ENCODE measurements around the gene ADK. TPM values are rescaled to one million over a fixed set of nuclear protein-coding genes. Genes with fewer than 3 reads are reported as not detected.
A peak's percentile ranks its signal among the peaks of the same experiment; 100 is the strongest.
"Not testable (repeated sequence)": the region's sequence is repeated elsewhere in the genome, so short reads cannot be mapped to it uniquely, and the experiment has no call there.

ADK gene
- total RNA-seq, 2 donors from 2014 or later = 34.7 to 36.8 TPM

- no peaks in the 10 kb centered on the region for H3K27me3 Mint-ChIP-seq
- H3K4me3 Mint-ChIP-seq = no peak overlapping the region
- H3K9me3 ChIP-seq (ENCODE audit: control insufficient read depth, low read length, poor library complexity, severe bottlenecking) = no peaks in the 10 kb centered on the region
- peaks cover 5% of the 10 kb centered on the region for H3K36me3 Mint-ChIP-seq (ENCODE audit: low read depth)
- H3K4me1 Mint-ChIP-seq = peaks cover 13% of the 10 kb centered on the region
- ATAC-seq (no peak), DNase-seq (no peak)
- peak overlapping the region; percentile 78 for H3K27ac Mint-ChIP-seq
Observed at GRCh38 chr10:74121368-74121767, 29.7 kb upstream of the ADK start.

GRCh38 chr10:74122060-74122459, 29.0 kb upstream of the ADK start:
- no peak for ATAC-seq
- peak overlapping the region; percentile 78 for H3K27ac Mint-ChIP-seq

DNA sequence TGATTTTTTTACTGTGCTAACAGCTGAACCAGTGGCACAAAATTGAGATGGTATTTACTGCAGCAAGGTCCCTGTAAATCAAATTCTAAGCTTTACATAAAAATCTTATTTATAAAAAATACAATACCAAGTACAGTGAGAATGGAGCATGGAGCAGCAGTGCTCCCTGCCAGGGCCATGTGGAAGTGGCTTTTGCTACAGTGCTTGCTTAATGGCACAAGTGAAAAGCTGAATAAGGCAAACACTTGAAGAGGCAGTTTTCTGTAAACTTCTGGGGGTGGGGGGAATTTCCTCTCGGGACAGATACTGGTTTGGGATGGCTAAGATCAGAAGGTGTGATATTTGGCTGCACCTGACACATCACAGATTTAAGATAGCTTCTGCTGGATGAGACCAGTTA, 27.9 kb upstream of the ADK start:
- peaks cover 5% of the 10 kb centered on the region for H3K36me3 Mint-ChIP-seq (ENCODE audit: low read depth)
- no peaks in the 10 kb centered on the region for H3K9me3 ChIP-seq (ENCODE audit: control insufficient read depth, low read length, poor library complexity, severe bottlenecking)
- H3K4me3 Mint-ChIP-seq = no peak overlapping the region
- ATAC-seq (no peak), DNase-seq (no peak)
- peak overlapping the region; percentile 78 for H3K27ac Mint-ChIP-seq
- no peaks in the 10 kb centered on the region for H3K27me3 Mint-ChIP-seq
- H3K4me1 Mint-ChIP-seq = peaks cover 11% of the 10 kb centered on the region

More at GRCh38 chr10:74122060-74122459, 29.0 kb upstream of the ADK start:
- H3K4me3 Mint-ChIP-seq = no peak overlapping the region
- peaks cover 12% of the 10 kb centered on the region for H3K4me1 Mint-ChIP-seq
- H3K27me3 Mint-ChIP-seq = no peaks in the 10 kb centered on the region
- H3K36me3 Mint-ChIP-seq (ENCODE audit: low read depth) = peaks cover 5% of the 10 kb centered on the region
- no peak for DNase-seq
- H3K9me3 ChIP-seq (ENCODE audit: control insufficient read depth, low read length, poor library complexity, severe bottlenecking) = no peaks in the 10 kb centered on the region

- H3K9me3 ChIP-seq (ENCODE audit: control insufficient read depth, low read length, poor library complexity, severe bottlenecking) = no peaks in the 10 kb centered on the region
- H3K4me1 Mint-ChIP-seq = no peaks in the 10 kb centered on the region
- no peak overlapping the region for H3K27ac Mint-ChIP-seq
- no peak for ATAC-seq
- no peaks in the 10 kb centered on the region for H3K27me3 Mint-ChIP-seq
- H3K4me3 Mint-ChIP-seq = no peak overlapping the region
- no peak for DNase-seq
- H3K36me3 Mint-ChIP-seq (ENCODE audit: low read depth) = no peaks in the 10 kb centered on the region
Observed at GRCh38 chr10:74133923-74134820, 16.8 kb upstream of the ADK start.

DNA sequence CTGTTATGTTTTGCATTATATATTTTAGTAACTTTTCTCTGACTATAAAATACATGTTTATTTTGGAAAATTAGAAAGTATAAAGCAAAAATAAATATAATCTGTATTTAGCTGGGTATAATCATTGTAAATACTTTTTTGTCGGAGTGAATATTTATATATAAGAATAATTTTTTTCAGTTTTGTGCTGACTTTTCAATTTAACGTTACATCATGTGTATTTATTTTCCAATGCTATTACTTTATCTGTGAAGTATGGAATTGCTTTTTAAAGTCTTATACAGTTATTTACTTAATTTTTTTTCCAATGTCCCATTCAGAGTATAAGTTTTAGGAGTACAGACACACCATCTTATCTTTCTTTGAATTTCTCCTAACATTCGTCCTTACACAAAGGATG, 15.6 kb upstream of the ADK start:
- no peaks in the 10 kb centered on the region for H3K36me3 Mint-ChIP-seq (ENCODE audit: low read depth)
- DNase-seq (no peak), ATAC-seq (no peak)
- H3K27me3 Mint-ChIP-seq = no peaks in the 10 kb centered on the region
- no peaks in the 10 kb centered on the region for H3K9me3 ChIP-seq (ENCODE audit: control insufficient read depth, low read length, poor library complexity, severe bottlenecking)
- H3K4me3 Mint-ChIP-seq = no peak overlapping the region
- H3K27ac Mint-ChIP-seq = no peak overlapping the region
- H3K4me1 Mint-ChIP-seq = no peaks in the 10 kb centered on the region

DNA sequence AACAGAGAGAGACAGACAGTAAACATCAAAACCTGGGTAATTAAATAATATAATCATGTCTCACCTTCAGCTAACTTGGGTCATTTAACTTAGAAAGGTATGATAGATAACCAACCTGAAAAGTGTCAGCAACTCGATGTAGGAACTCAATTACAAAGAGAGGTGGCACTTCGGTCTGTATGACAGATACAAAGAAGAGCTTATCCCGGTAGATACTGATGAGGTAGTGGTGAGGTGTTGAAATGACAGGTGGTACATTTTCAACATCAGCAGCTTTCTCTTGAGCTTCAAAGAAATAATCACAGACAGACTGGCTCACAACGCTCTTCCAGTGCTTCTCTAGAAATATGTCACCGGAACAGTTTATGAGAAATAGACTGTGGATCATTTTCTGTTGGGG, 13.0 kb upstream of the ADK start:
- DNase-seq (no peak), ATAC-seq (no peak)
- Mint-ChIP-seq H3K27ac (peak overlapping the region; percentile 8), H3K36me3 (ENCODE audit: low read depth) (no peaks in the 10 kb centered on the region), H3K27me3 (no peaks in the 10 kb centered on the region), H3K4me3 (no peak overlapping the region), H3K4me1 (peaks cover 2% of the 10 kb centered on the region)
- H3K9me3 ChIP-seq (ENCODE audit: control insufficient read depth, low read length, poor library complexity, severe bottlenecking) = no peaks in the 10 kb centered on the region

DNA sequence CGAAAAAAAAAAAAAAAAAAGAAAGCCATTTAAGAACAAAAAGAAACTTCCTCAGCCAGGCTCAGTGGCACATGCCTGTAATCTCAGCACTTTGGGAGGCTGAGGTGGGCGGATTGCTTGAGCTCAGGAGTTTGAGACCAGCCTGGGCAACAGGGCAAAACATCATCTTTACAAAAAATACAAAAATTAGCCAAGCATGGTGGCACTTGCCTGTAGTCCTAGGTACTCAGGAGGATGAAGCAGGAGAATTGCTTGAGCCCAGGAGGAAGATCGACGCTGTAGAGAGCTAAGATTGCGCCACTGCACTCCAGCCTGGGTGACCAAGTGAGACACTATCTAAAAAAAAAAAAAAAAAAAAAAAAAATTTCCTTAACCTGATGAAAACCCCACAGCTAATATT, 12.4 kb upstream of the ADK start:
- H3K36me3 Mint-ChIP-seq (ENCODE audit: low read depth); H3K4me1 Mint-ChIP-seq; H3K27me3 Mint-ChIP-seq; DNase-seq; H3K4me3 Mint-ChIP-seq; H3K9me3 ChIP-seq (ENCODE audit: control insufficient read depth, low read length, poor library complexity, severe bottlenecking); ATAC-seq; H3K27ac Mint-ChIP-seq: not testable (repeated sequence)

DNA sequence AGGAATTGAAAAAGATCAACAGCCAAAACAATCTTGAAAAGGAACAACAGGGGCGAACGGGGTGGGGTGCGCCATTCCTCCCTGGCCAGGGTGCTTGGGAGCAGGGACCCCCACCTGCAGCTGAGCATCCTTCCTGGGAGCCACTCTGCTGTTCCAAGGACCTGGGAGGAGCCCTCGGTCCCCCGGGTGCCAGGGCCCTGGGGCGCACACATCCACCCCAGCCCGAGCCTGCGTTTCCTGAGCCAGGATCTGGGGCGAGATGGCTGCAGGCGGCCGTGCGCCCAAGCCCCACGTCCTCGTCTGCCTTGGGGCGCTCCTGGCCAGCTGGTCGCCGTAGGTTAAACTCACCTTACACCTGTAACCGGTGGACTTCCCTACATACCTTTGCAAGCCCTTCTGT, 11.0 kb upstream of the ADK start:
- Mint-ChIP-seq H3K27me3 (no peaks in the 10 kb centered on the region), H3K27ac (no peak overlapping the region)
- no peak for DNase-seq

GRCh38 chr10:74140553-74140952, 10.5 kb upstream of the ADK start:
- no peak for DNase-seq
- no peaks in the 10 kb centered on the region for H3K36me3 Mint-ChIP-seq (ENCODE audit: low read depth)
- H3K27me3 Mint-ChIP-seq = no peaks in the 10 kb centered on the region
- peaks cover 3% of the 10 kb centered on the region for H3K4me1 Mint-ChIP-seq
- H3K27ac Mint-ChIP-seq = no peak overlapping the region
- no peak for ATAC-seq
- no peaks in the 10 kb centered on the region for H3K9me3 ChIP-seq (ENCODE audit: control insufficient read depth, low read length, poor library complexity, severe bottlenecking)
- H3K4me3 Mint-ChIP-seq = no peak overlapping the region

More for the DNA sequence above, 11.0 kb upstream of the ADK start:
- ATAC-seq = no peak
- Mint-ChIP-seq H3K4me3 (no peak overlapping the region), H3K4me1 (peaks cover 2% of the 10 kb centered on the region), H3K36me3 (ENCODE audit: low read depth) (no peaks in the 10 kb centered on the region)
- H3K9me3 ChIP-seq (ENCODE audit: control insufficient read depth, low read length, poor library complexity, severe bottlenecking) = no peaks in the 10 kb centered on the region

GRCh38 chr10:74145133-74145532, 5.9 kb upstream of the ADK start:
- H3K9me3 ChIP-seq (ENCODE audit: control insufficient read depth, low read length, poor library complexity, severe bottlenecking) = no peaks in the 10 kb centered on the region
- DNase-seq (no peak), ATAC-seq (no peak)
- Mint-ChIP-seq H3K4me1 (peaks cover 18% of the 10 kb centered on the region), H3K36me3 (ENCODE audit: low read depth) (peaks cover 3% of the 10 kb centered on the region), H3K27ac (peak overlapping the region; percentile 69), H3K4me3 (no peak overlapping the region), H3K27me3 (no peaks in the 10 kb centered on the region)

DNA sequence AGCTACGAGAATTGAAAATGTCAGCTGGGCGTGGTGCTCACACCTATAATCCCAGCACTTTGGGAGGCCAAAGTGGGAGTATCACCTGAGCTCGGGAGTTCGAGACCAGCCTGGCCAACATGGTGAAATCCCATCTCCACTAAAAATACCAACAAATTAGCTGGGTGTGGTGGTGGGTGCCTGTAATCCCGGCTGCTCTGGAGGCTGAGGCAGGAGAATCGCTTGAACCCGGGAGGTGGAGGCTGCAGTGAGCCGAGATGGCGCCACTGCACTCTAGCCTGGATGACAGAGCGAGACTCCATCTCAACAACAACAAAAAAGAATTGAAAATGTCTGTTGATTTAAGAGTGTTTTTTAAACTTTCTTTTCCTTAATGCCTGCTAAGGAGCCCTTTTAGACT, 4.0 kb upstream of the ADK start:
- H3K27me3 Mint-ChIP-seq, H3K27ac Mint-ChIP-seq: not testable (repeated sequence)

GRCh38 chr10:74150204-74150989, 624 bp upstream of the ADK start, which contains the start of gene AP3M1:
AP3M1 (minus strand) TSS chr10:74150828; CDS start chr10:74138379, 12,449 bp downstream.
- no peaks in the 10 kb centered on the region for H3K9me3 ChIP-seq (ENCODE audit: control insufficient read depth, low read length, poor library complexity, severe bottlenecking)
- no peak within 1 kb of the TSS for H3K4me3 Mint-ChIP-seq
- no peak within 1 kb of the TSS for H3K27ac Mint-ChIP-seq
- no peaks in the 10 kb centered on the region for H3K27me3 Mint-ChIP-seq
- ATAC-seq = peak; percentile 71
- H3K4me1 Mint-ChIP-seq = peaks cover 35% of the 10 kb centered on the region
- peaks cover 3% of the 10 kb centered on the region for H3K36me3 Mint-ChIP-seq (ENCODE audit: low read depth)
- DNase-seq = peak; percentile 70 to 81 (median 73)

More for the DNA sequence above, 4.0 kb upstream of the ADK start:
- not testable (repeated sequence) for ATAC-seq; H3K4me3 Mint-ChIP-seq; H3K36me3 Mint-ChIP-seq (ENCODE audit: low read depth); DNase-seq; H3K9me3 ChIP-seq (ENCODE audit: control insufficient read depth, low read length, poor library complexity, severe bottlenecking)
- H3K4me1 Mint-ChIP-seq = peaks cover 16% of the 10 kb centered on the region

GRCh38 chr10:74151879-74152722, 1.1 kb downstream of the ADK start:
- H3K9me3 ChIP-seq (ENCODE audit: control insufficient read depth, low read length, poor library complexity, severe bottlenecking) = no peaks in the 10 kb centered on the region
- H3K4me1 Mint-ChIP-seq = peaks cover 27% of the 10 kb centered on the region
- ATAC-seq = no peak
- no peak for DNase-seq
- H3K36me3 Mint-ChIP-seq (ENCODE audit: low read depth) = peaks cover 3% of the 10 kb centered on the region
- peak overlapping the region; percentile 4 for H3K27ac Mint-ChIP-seq
- H3K27me3 Mint-ChIP-seq = no peaks in the 10 kb centered on the region
- H3K4me3 Mint-ChIP-seq = no peak overlapping the region

All from T-helper 17 cell (primary cell).